Measurements from ENCODE around the gene DAPK1.
"Not testable (repeated sequence)": the region's sequence is repeated elsewhere in the genome, so short reads cannot be mapped to it uniquely, and the experiment has no call there.

Gene DAPK1

GRCh38 chr9:87543251-87543650 lies 45.6 kb downstream of the DAPK1 start:
- no peak for DNase-seq (ENCODE audit: low read depth in 2 of 2)

DNA sequence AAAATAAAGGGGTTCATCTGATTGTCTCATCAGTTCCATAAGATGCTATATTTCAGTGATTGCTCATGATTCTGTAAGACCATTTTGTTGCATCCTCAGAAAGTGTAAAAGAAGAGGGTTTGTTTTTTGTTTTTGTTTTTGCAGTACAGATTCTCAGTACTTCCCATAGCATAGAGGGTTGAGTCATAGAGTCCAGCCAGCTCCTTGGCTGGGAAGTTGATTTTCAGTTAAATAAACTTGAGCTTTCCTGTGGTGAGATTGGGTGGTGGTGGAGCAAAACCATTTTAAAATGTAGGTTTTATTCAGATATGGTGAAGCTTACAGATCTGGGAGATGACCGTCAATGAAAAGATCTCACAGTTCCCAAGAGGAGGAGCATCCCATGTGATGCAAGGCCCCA lies 48.2 kb downstream of the DAPK1 start:
- DNase-seq (ENCODE audit: low read depth in 2 of 2), result no peak

- no peak for DNase-seq (ENCODE audit: low read depth in 2 of 2)
These were observed 49.0 kb downstream of the DAPK1 start for GRCh38 chr9:87546704-87547103.

DNA sequence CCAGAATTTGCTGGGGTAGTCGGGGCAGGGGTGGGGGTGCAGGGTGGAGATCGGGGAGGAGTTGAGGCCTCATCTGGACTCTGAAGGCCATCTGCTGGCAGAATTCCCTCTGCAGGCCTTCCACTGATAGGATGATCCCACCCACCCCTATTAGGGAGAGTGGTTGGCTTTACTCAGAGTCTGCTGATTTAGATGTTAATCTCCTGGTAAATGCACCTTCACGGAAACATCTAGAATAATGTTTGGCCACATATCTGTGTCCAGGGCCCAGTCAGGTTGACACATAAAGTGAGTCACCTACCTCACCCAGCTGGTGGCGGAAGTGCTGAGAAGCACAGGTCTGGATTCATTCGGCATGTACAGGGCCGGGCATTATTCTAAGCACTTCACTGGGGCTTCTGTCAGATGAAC lies 50.0 kb downstream of the DAPK1 start:
- no peak for DNase-seq (ENCODE audit: low read depth in 2 of 2)

DNA sequence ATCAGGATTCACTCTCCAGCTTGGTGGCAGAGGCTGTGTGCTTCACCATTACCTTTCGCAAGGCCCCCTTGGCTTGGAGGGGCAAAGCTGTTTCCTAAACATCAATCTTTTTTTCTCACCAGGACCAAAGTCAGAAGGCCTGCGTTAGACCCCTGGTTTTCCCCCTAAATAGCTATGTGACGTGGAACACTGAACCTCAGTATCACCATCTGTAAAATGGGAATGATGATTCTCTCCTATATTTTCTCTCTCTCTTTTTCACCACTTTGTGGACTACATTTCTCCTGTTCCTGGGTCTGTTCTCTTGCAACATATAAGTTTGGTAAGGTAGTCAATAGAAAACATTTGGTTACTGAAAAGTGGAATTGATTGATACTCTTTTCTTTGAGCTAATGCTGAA lies 50.5 kb downstream of the DAPK1 start:
- DNase-seq (ENCODE audit: low read depth in 2 of 2), result no peak

- DNase-seq (ENCODE audit: low read depth in 2 of 2), result not testable (repeated sequence)
These were observed 51.4 kb downstream of the DAPK1 start for GRCh38 chr9:87549088-87549487.

DNA sequence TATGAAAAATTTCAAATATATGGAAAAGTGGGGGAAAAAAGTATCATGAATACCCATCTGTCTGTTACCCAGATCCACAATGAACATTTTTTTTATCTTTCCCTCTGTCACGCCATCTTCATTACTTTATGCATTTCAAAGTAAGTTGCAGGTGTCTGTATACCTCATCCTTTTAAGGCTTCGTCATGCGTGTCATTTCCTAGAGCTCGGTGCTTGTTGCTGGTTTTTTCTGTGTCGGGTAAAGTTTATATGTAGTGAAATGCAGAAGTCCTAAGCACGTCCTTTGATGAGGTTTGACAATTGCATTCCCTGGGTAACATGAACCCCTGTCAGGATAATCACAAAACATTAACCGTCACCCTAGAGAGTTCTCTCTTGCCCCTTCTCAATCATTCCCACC lies 52.1 kb downstream of the DAPK1 start:
- DNase-seq (ENCODE audit: low read depth in 2 of 2), result no peak

DNA sequence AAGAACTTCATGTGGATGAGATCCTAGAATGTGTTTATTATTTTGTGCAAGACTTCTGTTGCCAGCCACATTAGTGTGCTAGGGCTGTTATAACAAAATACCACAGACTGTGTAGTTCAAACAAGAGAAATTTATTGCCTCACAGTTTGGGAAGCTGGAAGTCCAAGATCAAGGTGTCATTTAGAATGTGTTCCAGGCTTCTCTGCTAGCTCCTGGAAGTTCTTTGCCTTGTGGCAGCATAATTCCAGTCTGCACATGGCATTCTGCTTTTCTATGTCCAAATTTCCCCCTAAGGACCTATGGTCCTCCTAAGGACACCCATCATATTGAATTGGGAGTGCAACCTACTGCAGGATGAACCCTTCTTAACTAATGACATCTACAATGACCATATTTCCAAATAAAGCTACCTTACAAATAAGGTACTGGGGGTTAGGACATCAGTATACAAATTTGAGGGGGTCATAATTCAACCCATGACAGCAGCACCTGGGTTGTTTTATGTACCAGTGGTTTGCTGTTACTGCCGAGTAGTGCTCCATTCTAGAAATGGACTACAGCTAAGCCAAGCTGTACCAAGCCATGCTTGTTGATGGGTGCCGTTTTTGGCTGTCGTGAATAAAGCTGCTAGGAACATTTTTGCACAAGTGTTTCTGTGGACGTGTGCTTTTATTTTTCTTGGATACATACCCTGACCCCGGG lies 52.7 kb downstream of the DAPK1 start:
- no peak for DNase-seq (ENCODE audit: low read depth in 2 of 2)

DNA sequence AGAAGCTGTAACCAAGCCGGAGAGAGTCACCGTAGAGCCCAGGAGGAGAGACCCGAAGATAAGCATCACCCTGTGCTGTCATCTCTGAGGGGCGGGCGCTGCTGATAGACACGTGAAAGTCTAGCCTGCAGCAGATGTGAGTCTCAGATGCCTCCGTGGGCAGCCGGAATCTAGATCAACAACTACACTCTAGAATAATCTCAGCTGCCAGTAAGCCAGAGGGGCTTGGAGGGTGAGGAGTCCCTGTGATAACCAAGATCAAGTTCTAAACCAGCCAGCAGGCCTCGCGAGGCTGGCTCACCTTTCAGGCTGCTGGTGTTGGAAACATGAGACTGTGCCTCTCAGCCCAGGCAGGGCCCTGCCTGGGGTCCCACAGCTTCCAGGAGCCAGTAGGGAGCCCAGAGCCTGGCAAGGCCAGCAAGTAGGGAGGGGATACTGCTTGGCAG lies 54.1 kb downstream of the DAPK1 start:
- DNase-seq (ENCODE audit: low read depth in 2 of 2), result no peak

GRCh38 chr9:87554171-87554910 lies 56.7 kb downstream of the DAPK1 start:
- DNase-seq (ENCODE audit: low read depth in 2 of 2), result no peak

GRCh38 chr9:87554976-87555375 lies 57.3 kb downstream of the DAPK1 start:
- DNase-seq (ENCODE audit: low read depth in 2 of 2), result no peak

DNA sequence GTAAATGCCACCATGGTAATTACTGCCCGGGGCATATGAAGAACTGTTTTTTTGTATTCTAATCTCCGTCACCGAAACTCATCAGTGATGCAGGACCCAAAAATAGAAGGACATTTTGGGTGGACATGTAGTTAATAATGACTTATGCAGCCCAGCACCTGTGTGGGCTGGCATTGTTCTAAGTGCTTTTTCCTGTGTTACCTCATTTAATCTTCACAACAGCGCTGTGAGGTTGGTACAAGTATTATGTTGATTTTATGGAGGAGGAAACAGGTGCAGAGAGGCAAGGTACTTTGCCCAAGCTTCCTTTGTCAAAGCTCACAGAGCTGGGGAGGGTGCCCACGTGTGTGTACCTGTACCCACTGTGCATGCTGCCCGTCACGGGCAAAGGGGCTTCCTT lies 58.4 kb downstream of the DAPK1 start:
- DNase-seq (ENCODE audit: low read depth in 2 of 2), result no peak

- no peak for DNase-seq (ENCODE audit: low read depth in 2 of 2)
These were observed 59.2 kb downstream of the DAPK1 start for GRCh38 chr9:87556821-87557220.

- DNase-seq (ENCODE audit: low read depth in 2 of 2), result no peak
These were observed 60.3 kb downstream of the DAPK1 start for GRCh38 chr9:87557996-87558395.

GRCh38 chr9:87558606-87559190 lies 61.0 kb downstream of the DAPK1 start:
- DNase-seq (ENCODE audit: low read depth in 2 of 2), result no peak

GRCh38 chr9:87562062-87562461 lies 64.4 kb downstream of the DAPK1 start:
- DNase-seq (ENCODE audit: low read depth in 2 of 2), result no peak

GRCh38 chr9:87562530-87563170 lies 65.0 kb downstream of the DAPK1 start:
- DNase-seq (ENCODE audit: low read depth in 2 of 2), result no peak

GRCh38 chr9:87564111-87564510 lies 66.4 kb downstream of the DAPK1 start:
- DNase-seq (ENCODE audit: low read depth in 2 of 2), result no peak

GRCh38 chr9:87564791-87565241 lies 67.1 kb downstream of the DAPK1 start:
- no peak for DNase-seq (ENCODE audit: low read depth in 2 of 2)

DNA sequence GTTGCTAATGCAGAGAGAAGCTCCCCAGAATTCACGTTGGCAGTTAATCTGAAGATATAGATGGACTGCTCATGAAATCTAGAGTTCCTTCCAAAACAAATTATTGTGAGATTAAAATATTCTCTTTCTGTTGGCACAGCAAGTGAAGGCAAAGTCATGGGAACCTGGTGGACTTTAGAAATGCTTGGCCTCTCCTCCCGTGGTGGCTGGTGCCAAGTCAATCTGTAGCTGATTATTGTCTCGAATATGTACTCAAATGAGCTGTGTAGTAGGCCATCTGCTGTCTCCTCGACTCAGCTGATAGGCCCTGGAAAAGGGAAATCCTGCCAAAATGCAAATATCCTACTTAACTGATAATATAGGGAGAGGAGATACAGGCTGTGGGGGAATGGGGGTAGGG lies 69.3 kb downstream of the DAPK1 start:
- no peak for DNase-seq (ENCODE audit: low read depth in 2 of 2)

DNA sequence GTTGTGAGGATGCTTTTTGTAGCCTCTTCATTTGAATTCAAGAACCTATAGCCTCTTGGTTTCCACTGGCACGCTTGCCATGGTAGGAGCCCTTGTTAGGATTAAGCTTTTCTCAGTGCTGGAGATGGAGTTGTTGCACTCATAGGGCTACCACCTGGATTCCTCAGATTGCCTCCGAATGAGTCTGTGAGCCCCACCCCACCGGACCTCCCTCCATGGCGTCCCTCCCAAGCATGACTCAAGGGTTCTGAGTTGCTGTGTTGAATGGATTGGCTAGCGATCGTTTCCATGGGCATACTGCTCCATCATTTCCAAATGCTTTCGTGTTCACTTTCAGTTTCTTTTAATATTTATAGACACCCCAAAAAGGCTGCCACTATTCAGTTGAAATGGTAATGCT lies 69.9 kb downstream of the DAPK1 start:
- DNase-seq (ENCODE audit: low read depth in 2 of 2), result no peak

DNA sequence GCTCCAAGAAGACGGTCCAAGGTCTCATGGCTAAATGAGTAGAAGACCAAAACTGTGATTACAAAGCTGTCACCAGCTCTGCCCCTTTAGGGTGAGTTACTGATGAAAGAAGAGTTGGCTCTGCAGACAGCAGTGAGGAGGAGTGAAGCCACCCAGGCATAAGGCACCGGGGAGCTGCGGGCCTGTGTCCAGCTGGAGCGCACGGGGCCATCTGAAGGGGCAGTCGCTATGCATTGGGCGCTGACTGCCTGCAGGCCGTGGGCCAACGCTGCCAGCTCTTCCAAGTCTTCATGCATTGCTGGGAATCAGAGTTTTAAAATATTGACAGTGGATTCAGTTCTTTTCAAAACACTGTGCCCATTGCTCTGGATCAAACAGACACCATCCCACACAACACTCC lies 70.3 kb downstream of the DAPK1 start:
- no peak for DNase-seq (ENCODE audit: low read depth in 2 of 2)

- DNase-seq (ENCODE audit: low read depth in 2 of 2), result no peak
These were observed 70.7 kb downstream of the DAPK1 start for GRCh38 chr9:87568401-87568800.
